OCI-M1 (cell line): Measurements from ENCODE around the gene SNAPC2.
"Not testable (repeated sequence)": the region's sequence is repeated elsewhere in the genome, so short reads cannot be mapped to it uniquely, and the experiment has no call there.

ENCODE experiments used
- DNase-seq: peaks from one replicate; lab custom pipeline; 2025; lab: John Stamatoyannopoulos, UW

Gene SNAPC2

DNA sequence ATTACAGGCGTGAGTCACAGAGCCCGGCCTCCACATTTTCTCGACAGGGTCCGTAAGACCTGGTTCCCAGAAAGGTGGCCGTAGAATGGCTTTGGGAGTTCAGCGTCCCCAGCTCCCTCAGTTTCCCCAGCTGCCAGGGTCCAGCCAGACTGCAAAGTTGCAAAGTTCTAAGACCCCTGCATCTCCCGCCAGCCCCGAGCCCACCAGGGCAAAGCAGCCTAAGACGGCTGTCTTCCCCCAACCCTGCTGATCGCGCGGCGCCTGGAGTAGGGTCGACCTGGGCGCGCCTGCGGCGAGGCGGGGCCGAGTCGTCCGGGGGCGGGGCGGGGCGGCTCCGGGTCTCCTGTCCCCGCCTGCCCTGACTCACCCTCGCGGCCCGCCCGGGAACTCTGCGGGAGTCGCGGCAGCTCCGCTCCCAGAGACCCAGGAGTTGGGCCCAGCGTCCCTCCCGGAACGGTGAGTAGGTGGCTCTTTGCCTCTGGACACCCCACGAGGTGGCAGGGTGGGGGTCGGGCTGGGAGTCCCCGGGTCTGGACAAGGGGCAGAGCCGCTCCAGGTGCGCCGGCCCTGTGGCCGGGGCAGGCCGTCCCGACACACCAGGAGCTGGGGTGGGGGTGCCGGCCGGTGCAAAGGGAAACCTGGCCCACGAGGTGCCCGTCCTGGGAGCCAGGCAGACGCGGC, 31.9 kb upstream of the SNAPC2 start, which contains the start of gene LRRC8E:
LRRC8E (plus strand) TSS at position 366 of the 681 bp plus-strand sequence. CDS start 7,094 bp downstream, outside the sequence.
- peak; percentile 40 for DNase-seq

- no peak for DNase-seq
Measured at GRCh38 chr19:7888826-7889217, 31.3 kb upstream of the SNAPC2 start.

DNA sequence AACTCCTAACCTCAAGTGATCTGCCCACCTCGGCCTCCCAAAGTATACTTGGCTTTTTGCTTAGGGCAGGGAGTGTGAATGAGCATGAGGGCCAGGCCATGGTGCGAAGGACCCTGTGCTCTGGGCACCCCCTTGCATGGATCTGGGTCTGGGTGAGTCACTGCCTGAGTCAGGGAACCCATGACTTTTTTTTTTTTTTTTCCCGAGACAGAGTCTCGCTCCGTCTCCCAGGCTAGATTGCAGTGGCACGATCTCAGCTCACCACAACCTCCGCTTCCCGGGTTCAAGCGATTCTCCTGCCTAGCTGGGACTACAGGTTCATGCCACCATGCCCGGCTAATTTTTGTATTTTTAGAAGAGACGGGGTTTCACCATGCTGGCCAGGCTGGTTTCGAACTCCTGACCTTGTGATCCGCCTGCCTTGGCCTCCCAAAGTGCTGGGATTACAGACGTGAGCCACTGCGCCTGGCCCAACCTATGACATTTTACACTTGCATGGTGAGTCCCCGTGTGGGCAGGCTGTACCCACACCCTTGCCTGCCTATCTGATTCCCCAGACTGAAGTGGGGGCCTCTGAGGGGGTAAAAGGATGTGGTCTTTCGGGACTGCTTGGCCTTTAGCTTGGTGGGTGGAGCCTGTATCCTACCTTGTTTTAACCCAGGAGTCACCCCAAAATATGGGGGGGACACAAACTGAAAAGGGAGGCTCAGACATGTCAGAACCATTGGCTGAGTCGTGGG, 26.6 kb upstream of the SNAPC2 start:
- DNase-seq = not testable (repeated sequence)

GRCh38 chr19:7894612-7895309, 25.4 kb upstream of the SNAPC2 start:
- DNase-seq = no peak

DNA sequence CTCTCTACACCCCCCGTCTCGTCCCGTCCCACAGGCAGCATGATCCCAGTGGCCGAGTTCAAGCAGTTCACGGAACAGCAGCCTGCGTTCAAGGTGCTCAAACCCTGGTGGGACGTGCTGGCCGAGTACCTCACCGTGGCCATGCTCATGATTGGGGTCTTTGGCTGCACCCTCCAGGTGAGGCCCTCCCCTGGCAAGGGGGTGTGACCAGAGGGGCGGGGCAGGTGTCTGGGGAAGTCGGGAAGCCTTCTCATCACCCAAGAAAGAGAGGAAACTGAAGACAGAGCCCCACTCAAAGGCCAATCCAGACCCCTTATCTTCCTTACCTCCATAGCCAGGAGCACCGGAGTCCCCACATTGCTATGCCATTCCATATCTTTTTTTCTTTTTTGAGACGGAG, 24.6 kb upstream of the SNAPC2 start:
- no peak for DNase-seq

DNA sequence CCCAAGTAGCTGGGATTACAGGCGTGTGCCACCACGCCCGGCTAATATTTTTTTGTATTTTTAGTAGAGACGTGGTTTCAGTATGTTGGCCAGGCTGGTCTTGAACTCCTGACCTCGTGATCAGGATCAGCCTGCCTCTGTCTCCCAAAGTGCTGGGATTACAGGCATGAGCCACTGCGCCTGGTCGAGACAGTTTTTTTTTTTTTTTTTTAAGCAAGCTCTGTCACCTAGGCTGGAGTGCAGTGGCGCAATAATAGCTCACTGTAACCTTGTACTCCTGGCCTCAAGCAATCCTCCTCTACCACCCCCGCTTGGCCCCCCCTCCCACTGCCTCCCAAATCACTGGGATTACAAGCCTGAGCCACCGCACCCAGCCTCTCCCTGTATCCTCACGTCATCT, 22.8 kb upstream of the SNAPC2 start:
- no peak for DNase-seq

- DNase-seq = no peak
Measured at GRCh38 chr19:7898967-7899366, 21.2 kb upstream of the SNAPC2 start.

- DNase-seq = no peak
Measured at GRCh38 chr19:7899751-7900378, 20.3 kb upstream of the SNAPC2 start.

GRCh38 chr19:7900401-7900870, 19.7 kb upstream of the SNAPC2 start:
- no peak for DNase-seq

- DNase-seq = no peak
Measured at GRCh38 chr19:7900931-7901330, 19.2 kb upstream of the SNAPC2 start.

- no peak for DNase-seq
Measured at GRCh38 chr19:7901337-7901736, 18.8 kb upstream of the SNAPC2 start.

DNA sequence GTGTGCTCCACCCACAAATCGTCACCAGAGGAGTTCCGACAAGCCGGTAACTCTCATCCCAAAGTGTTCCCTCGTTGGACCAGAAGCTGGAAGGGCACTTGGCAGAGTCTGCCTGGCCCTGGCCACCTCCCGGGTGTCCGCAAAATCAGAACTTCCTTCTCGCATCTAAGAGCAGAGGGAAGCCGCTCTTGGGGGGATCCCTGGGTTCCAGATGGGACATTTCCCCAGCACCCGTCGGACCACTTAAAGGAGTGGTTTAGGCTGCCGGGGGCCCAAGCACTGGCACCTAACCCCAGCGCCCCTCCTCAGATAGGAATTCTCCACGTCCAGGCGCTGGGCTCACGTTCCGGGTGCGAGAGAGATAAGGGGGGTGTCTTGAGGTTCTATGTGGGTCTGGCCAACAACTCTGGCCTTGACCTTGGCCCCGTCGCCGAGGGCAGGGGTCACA, 17.3 kb upstream of the SNAPC2 start:
- DNase-seq = peak; percentile 56

GRCh38 chr19:7903244-7904073, 16.7 kb upstream of the SNAPC2 start, which contains the start of gene MAP2K7:
MAP2K7 (plus strand) TSS chr19:7903877; CDS start chr19:7903945, 68 bp downstream.
- DNase-seq = peak; percentile 100

- DNase-seq = peak; percentile 76
Measured at GRCh38 chr19:7904074-7905020, 15.8 kb upstream of the SNAPC2 start.

DNA sequence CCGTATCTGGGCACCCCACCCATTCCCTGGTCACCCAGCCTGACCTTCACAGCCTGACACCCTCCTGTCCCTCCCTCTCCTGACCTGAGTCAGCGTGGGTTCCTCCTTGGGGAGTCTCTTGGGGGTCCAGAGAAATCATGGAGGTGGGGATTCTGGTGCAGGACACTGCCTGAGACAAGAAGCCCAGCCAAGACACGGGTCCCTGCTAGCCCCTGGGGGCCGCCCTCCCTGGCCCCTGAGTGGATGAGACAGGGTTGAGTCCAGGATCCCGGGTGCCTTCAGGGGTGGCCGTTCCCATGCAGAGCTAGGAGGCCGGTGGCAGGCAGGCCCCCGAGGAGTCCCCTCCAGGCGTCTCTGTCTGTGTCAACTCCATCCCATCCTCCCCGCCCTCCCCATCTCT, 14.9 kb upstream of the SNAPC2 start:
- no peak for DNase-seq

GRCh38 chr19:7905859-7906258, 14.3 kb upstream of the SNAPC2 start:
- DNase-seq = no peak

DNA sequence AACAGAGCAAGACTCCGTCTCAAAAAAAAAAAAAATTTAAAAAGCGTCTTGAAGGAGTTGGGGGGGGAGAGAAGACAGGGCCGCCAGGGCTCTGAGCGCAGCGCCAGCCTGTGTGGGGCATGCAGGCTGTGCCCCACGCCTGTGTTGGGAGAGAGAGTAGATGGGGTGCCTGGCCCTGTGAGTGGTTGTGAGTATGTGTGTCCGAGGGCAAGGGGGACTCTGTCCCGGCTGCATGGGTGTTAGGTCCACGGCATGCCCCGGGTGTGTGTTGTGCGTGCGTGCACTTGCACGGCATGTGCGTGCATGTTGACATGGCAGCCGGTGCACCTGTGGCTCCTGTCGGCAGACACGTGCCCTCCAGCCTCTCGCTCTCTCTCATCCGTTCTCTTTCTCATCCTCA, 13.0 kb upstream of the SNAPC2 start:
- DNase-seq = no peak

DNA sequence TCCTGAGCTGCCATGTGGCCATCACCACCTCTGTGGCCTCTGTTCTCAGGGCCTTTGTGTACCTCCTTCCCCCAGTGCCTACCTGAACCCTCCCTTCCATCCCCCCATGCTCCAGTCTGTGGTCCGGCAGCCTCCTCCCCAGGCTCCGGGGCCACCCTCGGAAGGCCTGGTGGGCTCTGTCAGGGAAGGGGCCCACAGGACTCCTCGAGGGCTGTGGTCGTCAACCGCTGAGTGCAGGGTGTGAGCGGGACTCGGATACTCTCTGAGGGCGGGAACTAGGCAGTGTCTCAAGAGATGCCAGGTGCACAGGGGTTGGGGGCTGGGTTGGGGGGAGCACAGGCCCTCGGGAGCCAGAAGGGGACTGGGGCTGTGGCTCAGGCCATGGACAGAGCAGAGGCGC, 12.6 kb upstream of the SNAPC2 start:
- no peak for DNase-seq

DNA sequence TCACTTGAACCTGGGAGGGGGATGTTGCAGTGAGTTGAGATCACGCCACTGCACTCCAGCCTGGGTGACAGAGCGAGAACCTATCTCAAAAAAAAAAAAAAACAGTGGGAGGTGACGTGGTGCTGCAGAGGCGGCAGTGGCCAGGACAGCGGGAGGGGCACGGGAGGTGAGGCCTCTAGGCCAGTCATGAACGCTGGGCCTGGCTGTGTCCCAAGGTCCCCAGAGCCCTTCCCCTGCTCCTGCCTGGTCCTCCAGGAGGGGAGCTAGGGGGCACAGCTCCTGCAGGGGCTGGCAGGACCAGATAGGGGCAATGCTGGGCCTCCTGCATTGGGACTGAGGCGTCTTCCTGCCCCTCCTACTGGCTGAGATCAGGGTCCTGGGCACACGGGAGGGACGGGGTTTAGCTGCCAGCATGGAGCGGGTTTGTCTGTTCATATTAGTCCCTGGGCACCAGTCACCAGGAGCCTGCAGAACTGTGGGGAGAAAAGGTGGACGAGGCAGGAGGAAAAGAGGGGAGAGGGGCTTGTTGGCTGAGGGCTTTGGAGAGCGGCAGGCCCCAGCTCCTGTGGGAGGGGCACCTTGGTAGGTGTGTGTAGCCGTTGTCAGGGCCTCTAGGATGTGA, 11.9 kb upstream of the SNAPC2 start:
- DNase-seq = no peak
